Esophagus squamous epithelium (tissue), 4 donors: Measurements from ENCODE around the gene OR13C2.

Source experiments
- POLR2A ChIP-seq, 4 donors: fragments of 450-650 bp; IDR thresholded peaks; one replicate each; pipeline ENCODE4 v1.6.1; 2017; ENCODE audit warnings: antibody characterized with exemption in 4 of 4, mild to moderate bottlenecking in 4 of 4, moderate library complexity in 3 of 4
- TF ChIP-seq, protein P1 (sequence below), 6 experiments: fragments of 450-650 bp in 4 of 6; fragments of 200-600 bp in 2 of 6; sonication (generic) in 2 of 6; IDR thresholded peaks; one replicate each; pipeline ENCODE4 v1.5.1; 2016 to 2019; ENCODE audit warnings: antibody characterized with exemption in 6 of 6, mild to moderate bottlenecking in 4 of 6, moderate library complexity in 4 of 6

DNA sequence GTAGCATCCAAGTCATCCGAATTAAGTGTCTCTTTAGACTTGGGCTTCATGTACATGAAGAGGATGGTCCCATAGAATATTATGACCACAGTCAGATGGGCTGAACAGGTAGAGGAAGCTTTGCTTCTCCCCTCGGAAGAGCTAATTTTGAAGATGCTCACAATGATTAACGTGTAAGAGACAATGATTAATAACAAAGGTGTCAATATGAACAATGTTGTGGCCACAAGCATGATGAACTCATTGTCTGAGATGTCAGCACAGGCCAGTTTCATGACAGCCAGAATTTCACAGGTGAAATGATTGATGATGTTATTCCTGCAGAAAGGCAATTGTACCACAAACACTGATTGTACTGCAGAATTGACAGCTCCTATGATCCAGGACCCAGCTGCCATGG, 626 bp downstream of the OR13C2 start:
- TF ChIP-seq, protein P1, sequence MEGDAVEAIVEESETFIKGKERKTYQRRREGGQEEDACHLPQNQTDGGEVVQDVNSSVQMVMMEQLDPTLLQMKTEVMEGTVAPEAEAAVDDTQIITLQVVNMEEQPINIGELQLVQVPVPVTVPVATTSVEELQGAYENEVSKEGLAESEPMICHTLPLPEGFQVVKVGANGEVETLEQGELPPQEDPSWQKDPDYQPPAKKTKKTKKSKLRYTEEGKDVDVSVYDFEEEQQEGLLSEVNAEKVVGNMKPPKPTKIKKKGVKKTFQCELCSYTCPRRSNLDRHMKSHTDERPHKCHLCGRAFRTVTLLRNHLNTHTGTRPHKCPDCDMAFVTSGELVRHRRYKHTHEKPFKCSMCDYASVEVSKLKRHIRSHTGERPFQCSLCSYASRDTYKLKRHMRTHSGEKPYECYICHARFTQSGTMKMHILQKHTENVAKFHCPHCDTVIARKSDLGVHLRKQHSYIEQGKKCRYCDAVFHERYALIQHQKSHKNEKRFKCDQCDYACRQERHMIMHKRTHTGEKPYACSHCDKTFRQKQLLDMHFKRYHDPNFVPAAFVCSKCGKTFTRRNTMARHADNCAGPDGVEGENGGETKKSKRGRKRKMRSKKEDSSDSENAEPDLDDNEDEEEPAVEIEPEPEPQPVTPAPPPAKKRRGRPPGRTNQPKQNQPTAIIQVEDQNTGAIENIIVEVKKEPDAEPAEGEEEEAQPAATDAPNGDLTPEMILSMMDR (IDR thresholded peaks at IDR 0.05), result no peak
- TF ChIP-seq POLR2A (IDR thresholded peaks at IDR 0.05), result no peak
